HG03045 (cell line): ENCODE data around the gene C3orf49.

Experiments used
- ATAC-seq: cut with Tn5 transposase; IDR thresholded peaks from one replicate; pipeline ENCODE4 v1.9.1; 2021; ENCODE audit warnings: mild to moderate bottlenecking, moderate library complexity; ENCODE audit not compliant: unreplicated experiment

Gene C3orf49

GRCh38 chr3:63878394-63879060 is 59.4 kb downstream of the C3orf49 start:
- ATAC-seq: no peak

GRCh38 chr3:63880653-63881052 is 61.6 kb downstream of the C3orf49 start:
- no peak for ATAC-seq

GRCh38 chr3:63886858-63887257 is 67.8 kb downstream of the C3orf49 start:
- no peak for ATAC-seq

GRCh38 chr3:63891518-63891917 is 72.4 kb downstream of the C3orf49 start:
- ATAC-seq: no peak

- ATAC-seq: no peak
These were observed 73.8 kb downstream of the C3orf49 start for GRCh38 chr3:63892773-63893352.

- no peak for ATAC-seq
These were observed 76.5 kb downstream of the C3orf49 start for GRCh38 chr3:63895422-63896189.

GRCh38 chr3:63896332-63897030 is 77.4 kb downstream of the C3orf49 start:
- no peak for ATAC-seq
